Ovary (tissue), 9 donors: ENCODE results near the gene PDZRN3. TPM values are rescaled to one million over a fixed set of nuclear protein-coding genes. Genes with fewer than 3 reads are reported as not detected.

ENCODE experiments used
- DNase-seq, 5 donors: peaks; one replicate each; pipeline ENCODE4 v3.0.0-alpha.2; 2019 to 2020
- H3K27ac ChIP-seq, 2 donors: fragments of 200-600 bp; one replicate each; pipeline versions ENCODE4 v1.5.1 to v1.8.0; 2019 to 2022
- H3K27me3 ChIP-seq: fragments of 200-600 bp; one replicate; pipeline ENCODE4 v1.8.0; 2022
- H3K36me3 ChIP-seq: fragments of 200-600 bp; sonication (generic); one replicate; pipeline ENCODE4 v1.5.1; 2019
- H3K4me1 ChIP-seq: one replicate; pipeline ENCODE4 v1.8.1; 2013; ENCODE audit warnings: mild to moderate bottlenecking, moderate library complexity; ENCODE audit not compliant: insufficient read depth
- H3K4me3 ChIP-seq: fragments of 200-600 bp; sonication (generic); one replicate; pipeline ENCODE4 v1.5.1; 2017
- H3K9me3 ChIP-seq, 2 donors: fragments of 200-600 bp in 1 of 2; sonication (generic) in 1 of 2; one replicate each; pipeline versions ENCODE4 v1.5.1 to v1.8.1; 2013 to 2019; ENCODE audit warnings: mild to moderate bottlenecking in 1 of 2, moderate library complexity in 1 of 2
- EP300 ChIP-seq: sonication (generic); formaldehyde crosslinking; IDR thresholded peaks from one replicate; pipeline ENCODE4 v1.6.1; 2017; ENCODE audit warnings: antibody characterized with exemption
- POLR2A ChIP-seq: fragments of 450-650 bp; IDR thresholded peaks from one replicate; pipeline ENCODE4 v1.6.1; 2017; ENCODE audit warnings: antibody characterized with exemption, mild to moderate bottlenecking, moderate library complexity
- WGBS, 3 donors: extraction: QIAGEN DNeasy Blood & Tissue Kit in 1 of 3; methylation state at CpG; one replicate each; pipeline versions ENCODE4 v1.1.5 to v1.1.7; 2013 to 2017; 5-methylcytosine and 5-hydroxymethylcytosine counted together
- intact Hi-C, 4 donors: fragments of 100-400 bp; cut with DNase I; formaldehyde crosslinking; loops; one replicate each; pipeline versions ENCODE4 v1.11.0 to v1.15.1; 2022 to 2023
- polyA plus RNA-seq, 2 donors: library from polyadenylated mRNA; stranded (reverse); fragments of 200-250 nt in 1 of 2; fragments of 350-450 nt in 1 of 2; fragmentation: Illumina TruSeq in 1 of 2; extraction: RNeasy Lipid Tissue Mini Kit (QIAGEN cat#74804) in 1 of 2; gene quantifications; one replicate each; pipeline ENCODE4 v1.2.3, GENCODE V29; 2013 to 2014
- total RNA-seq, 7 donors: library from RNA; depleted of rRNA in 2 of 7; stranded (reverse); fragments of >200 nt in 2 of 7; fragmentation: NEBNext Ultra II Directional in 3 of 7; extraction: Animal tissue kit (Norgen Biotek cat#: 25700) in 3 of 7; gene quantifications; one replicate each; pipeline versions ENCODE4 v1.1.0 to v1.2.4, GENCODE V29; 2016 to 2023
- TF ChIP-seq, protein P1 (sequence below), 3 donors: fragments of 450-650 bp in 2 of 3; fragments of 200-600 bp in 1 of 3; IDR thresholded peaks; one replicate each; pipeline versions ENCODE4 v1.5.1 to v1.8.0; 2016 to 2022; ENCODE audit warnings: antibody characterized with exemption in 3 of 3, mild to moderate bottlenecking in 1 of 3
- donor health status: DM: no; HTN: no; CAD: no; lungs with moderate emphysema.
- donor health status: DM: no; HTN: no; CAD: no.
- donor health status: Bipolar disorder and iron deficiency.
- donor health status: DM: yes; HTN: yes; CAD: no.
- donor health status: DM: no; HTN: no; CAD: no.
- donor health status: DM: yes; HTN: yes; CAD: no.

PDZRN3 gene
- total and polyA plus RNA-seq, 9 donors, result 68.1 to 161 (median 102) TPM

DNA sequence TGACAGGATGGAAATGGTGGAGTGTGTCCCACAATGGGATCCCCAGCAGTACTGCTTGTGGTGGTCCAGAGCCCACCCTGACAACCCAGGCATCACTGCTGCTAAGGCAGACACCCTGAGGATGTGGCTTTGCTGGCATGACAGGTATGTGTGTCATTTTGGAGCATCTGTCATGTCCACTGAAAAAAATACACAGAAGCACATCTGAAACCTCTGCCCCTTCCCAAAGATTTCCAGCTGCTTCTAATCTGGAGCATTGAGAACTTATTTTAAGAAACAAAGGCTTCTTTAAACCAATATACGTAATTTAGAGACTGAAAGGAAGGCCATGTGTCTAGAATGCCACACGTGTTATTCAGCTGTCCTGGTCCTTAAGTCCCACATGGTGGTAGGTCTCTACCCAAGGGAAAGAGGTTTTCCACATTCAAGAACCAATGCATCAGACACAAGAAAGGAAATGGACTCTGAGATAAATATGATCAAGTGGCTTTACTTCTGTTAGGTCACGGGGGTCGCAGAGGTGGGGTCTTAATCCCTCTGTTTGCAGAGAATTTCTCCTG is 88.3 kb downstream of the PDZRN3 start:
- Histone ChIP-seq H3K27ac (no peak overlapping the region), H3K36me3 (no peaks in the 10 kb centered on the region), H3K9me3 (no peaks in the 10 kb centered on the region), H3K4me3 (no peak overlapping the region), H3K4me1 (peaks cover 20% of the 10 kb centered on the region), H3K27me3 (no peaks in the 10 kb centered on the region)
- DNase-seq, result no peak
- intact Hi-C loops, result no loop called here
- 77 to 79% (median 77%) methylated on average over 4 of the region's 4 CpGs for WGBS, 3 donors
- TF ChIP-seq, protein P1, sequence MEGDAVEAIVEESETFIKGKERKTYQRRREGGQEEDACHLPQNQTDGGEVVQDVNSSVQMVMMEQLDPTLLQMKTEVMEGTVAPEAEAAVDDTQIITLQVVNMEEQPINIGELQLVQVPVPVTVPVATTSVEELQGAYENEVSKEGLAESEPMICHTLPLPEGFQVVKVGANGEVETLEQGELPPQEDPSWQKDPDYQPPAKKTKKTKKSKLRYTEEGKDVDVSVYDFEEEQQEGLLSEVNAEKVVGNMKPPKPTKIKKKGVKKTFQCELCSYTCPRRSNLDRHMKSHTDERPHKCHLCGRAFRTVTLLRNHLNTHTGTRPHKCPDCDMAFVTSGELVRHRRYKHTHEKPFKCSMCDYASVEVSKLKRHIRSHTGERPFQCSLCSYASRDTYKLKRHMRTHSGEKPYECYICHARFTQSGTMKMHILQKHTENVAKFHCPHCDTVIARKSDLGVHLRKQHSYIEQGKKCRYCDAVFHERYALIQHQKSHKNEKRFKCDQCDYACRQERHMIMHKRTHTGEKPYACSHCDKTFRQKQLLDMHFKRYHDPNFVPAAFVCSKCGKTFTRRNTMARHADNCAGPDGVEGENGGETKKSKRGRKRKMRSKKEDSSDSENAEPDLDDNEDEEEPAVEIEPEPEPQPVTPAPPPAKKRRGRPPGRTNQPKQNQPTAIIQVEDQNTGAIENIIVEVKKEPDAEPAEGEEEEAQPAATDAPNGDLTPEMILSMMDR (IDR thresholded peaks at IDR 0.05), result no peak
- TF ChIP-seq EP300 (no peak), POLR2A (no peak)

DNA sequence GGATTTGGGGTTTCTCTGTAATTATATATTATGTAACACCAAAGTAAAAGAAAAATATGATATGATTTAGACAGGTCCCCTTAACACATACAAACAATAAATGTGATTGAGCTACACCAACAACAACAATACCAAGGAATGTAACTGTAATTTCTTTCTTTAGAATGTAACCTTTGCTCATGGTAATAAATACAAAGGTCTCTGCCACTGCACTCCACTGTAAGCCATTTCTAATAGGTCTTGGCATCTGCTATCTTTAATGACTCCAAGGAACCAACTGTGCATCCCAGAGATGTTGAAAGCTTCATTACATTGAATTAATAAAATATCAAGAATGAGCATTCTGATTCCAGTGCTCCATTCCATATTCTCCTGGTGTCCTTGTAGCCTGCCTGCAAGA is 88.8 kb downstream of the PDZRN3 start:
- H3K4me1 ChIP-seq, result peaks cover 20% of the 10 kb centered on the region
- no peak for TF ChIP-seq POLR2A
- TF ChIP-seq, protein P1 (IDR thresholded peaks at IDR 0.05), result no peak
- TF ChIP-seq EP300, result no peak
- H3K36me3 ChIP-seq, result no peaks in the 10 kb centered on the region
- no peak for DNase-seq
- intact Hi-C loops, result no loop called here
- H3K9me3 ChIP-seq, result no peaks in the 10 kb centered on the region
- no peaks in the 10 kb centered on the region for H3K27me3 ChIP-seq
- H3K27ac ChIP-seq, result no peak overlapping the region
- H3K4me3 ChIP-seq, result no peak overlapping the region

DNA sequence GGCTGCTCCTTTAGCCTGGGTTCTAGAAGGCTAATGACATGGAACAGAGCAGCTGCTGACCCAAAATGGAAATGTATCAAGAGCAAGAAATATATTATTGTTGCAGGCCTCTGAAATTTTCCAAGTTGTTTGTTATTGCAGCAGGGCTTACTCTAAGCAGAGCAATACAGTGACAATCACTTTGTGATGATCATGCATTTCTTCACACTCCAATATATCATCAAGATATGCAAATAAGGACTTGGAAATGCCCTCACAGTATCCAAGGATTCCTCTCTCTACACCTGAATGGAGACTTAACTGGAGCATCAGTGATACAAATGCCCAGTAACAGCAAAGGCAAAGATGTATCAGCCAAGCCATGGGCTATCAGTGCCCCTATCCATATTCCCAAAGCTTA is 89.6 kb downstream of the PDZRN3 start:
- intact Hi-C loops, result no loop called here
- Histone ChIP-seq H3K4me3 (no peak overlapping the region), H3K27me3 (no peaks in the 10 kb centered on the region), H3K4me1 (peaks cover 20% of the 10 kb centered on the region), H3K36me3 (no peaks in the 10 kb centered on the region), H3K9me3 (no peaks in the 10 kb centered on the region), H3K27ac (no peak overlapping the region)
- TF ChIP-seq EP300, result no peak
- TF ChIP-seq POLR2A, result no peak
- TF ChIP-seq, protein P1 (IDR thresholded peaks at IDR 0.05), result no peak
- no peak for DNase-seq

DNA sequence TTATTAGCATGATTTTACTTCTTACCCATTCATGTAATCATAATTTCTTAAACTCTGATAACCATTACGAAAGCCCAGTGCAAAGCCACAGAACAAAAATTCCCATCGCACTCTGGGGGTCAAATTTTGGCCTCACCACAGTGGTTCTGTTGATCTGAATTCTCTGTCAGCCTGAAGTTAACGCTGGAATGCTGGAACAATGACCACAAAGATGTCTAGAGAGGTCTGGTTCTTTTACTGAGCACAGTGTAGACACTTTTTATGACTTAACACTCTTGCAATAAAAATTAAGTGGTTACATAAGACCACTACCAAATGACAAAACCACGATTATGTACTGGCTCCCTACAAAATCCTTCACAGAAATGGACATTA is 94.7 kb downstream of the PDZRN3 start:
- Histone ChIP-seq H3K4me1 (peaks cover 15% of the 10 kb centered on the region), H3K4me3 (no peak overlapping the region), H3K36me3 (no peaks in the 10 kb centered on the region), H3K9me3 (no peaks in the 10 kb centered on the region), H3K27me3 (no peaks in the 10 kb centered on the region), H3K27ac (no peak overlapping the region)
- no peak for DNase-seq
- 58 to 74% (median 72%) methylated on average over 4 of the region's 4 CpGs for WGBS, 3 donors
- TF ChIP-seq POLR2A, result no peak
- TF ChIP-seq, protein P1 (IDR thresholded peaks at IDR 0.05), result no peak
- no peak for TF ChIP-seq EP300
- intact Hi-C loops, result no loop called here
